ENCODE measurements around the gene NEDD9.

Gene NEDD9

DNA sequence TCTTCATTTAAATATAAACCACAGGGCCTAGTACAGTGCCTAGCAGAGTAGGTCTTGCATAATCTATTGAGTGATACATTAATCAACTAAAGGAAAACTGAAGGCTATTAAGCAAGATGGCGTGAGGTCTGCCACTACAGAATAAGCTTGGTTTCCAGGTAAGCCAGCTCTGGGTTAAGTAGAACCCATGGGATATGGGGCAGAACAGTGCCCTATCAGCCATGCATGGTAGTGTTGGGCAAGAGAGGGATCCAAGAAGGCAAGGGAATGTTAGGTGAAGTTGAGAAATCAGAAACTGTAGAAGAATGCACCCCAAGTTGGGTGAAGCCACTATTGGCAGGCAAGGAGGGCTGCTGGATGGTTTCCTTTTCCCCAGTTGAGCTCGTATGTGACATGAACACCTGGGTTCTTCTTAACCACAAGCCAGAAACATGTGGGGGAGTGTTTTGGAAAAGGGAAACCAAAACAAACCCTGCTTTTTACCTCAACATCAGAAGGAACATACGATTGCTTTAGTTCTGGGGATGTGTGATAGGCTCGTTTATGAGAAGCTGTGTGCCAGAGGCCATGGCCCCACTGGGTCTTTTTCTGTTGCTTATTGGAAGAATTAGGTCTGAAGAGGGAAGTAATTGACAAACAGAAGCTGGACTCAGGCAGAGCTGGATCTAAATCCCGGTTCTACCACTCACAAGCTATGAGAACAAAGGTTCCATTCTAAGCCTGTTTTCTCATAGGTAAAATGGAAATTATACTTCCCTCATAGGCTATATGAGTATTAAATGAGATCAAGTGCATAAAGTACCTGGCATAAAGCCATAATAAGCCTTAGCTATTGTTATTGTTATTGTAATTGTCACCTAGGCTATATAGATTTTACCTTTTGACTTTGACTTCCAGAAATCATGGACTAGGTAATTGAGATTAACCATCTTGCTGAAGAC, 33.5 kb downstream of the NEDD9 start:
- no peak for DNase-seq

DNA sequence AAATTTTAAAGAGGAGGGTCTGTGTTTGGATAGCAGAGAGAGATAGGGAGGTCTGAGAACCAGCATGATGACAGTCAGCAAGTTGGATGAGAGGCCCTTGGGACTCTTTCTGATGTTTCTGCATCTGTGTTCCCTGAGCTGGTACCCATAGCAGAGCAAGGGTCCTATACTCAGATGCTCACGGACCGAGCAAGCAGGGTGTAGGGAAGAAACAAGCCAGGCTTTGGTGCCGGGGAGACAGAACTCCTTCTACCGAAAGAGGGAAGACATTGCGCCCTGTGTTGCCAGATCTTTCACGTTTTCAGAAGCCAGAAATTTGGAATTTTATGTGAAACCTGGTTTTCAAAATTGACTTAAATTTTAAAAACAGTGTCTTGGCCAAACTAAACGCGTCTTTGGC, 34.6 kb downstream of the NEDD9 start:
- no peak for DNase-seq

DNA sequence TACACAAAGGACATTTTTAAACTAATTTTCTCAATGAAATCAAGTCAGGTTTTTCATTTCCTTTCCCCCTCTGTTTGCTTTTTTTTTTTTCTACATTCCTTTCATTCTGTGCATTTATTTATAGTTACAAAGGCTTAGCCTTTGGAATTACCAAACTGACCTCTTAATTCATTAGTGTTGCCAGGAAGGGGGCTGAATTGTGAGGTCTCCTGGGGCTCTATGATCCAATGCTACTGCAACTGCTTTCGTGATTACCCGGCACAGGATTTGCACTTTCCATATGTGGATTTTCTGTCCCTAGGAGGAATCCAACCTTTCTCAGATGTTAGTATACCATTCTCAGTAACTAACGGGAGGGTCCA, 35.3 kb downstream of the NEDD9 start:
- DNase-seq, result no peak

DNA sequence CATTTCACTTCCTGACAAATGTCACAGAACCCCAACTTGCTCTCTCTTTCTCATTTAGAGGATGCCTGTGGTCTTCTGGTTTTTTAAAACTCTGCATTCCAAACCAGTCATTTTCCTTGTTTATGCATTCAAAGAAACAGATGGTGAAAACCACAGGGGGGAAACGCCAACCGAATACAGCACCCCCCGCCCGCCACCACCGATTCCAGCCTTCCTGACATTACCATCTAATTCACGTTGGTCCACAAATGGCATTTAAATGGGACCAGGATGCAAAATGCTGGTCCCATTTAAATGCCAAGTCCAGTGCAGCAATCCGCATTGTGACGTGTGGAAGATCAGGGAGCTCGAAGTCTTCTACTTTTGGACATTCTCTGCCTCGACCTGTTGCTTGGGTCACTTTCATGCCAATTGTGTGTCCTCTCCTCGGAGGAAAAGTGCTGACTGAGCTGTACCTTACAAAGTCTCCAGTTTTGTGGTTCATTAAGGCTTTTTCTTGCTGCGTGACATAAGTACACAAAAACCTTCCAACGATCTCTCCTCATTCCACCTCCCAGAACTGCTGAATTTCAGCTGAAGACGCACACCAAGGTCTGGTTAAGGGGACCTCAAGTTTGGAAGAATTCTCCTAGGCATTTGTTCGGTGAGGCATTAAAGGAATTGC, 35.8 kb downstream of the NEDD9 start:
- no peak for DNase-seq

DNA sequence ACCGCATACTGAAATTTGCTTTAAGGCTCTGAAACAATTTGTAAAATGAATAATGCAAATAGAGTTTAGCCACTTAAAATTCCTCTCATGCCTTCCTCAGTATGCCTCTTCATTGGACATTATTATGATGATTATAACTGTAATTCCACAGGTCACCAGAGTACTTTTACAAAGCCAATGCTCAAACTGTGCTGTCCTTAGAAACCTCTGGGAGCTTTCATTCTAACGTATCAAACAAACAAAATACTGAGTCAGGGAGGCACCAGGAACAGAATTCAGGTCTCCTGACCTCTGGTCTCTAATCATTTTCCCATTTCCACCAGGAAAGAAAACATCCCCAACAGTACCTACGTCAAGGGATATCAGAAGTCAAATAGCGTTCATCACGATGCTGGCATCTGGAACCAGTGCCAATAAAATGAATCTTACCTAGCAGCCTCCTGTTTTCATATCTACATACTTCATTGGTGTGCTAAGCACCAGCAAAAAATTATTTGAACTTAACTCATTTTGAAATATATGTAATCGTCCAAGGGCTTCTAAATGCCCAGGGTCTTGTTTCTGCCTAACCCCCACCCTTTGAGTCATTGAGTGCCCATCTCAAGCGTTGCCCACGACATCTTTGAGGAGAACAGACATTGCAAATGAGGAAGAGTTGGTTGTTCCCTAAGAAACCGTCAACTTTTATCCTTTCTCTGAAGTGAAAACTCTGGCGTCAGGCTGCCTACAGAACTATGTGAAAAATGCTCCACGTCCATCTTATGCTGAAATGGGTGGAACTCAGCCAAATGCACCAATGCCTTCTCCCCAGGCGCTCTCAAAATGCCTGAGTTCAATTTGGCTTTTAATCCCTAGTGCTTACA, 37.9 kb downstream of the NEDD9 start:
- DNase-seq, result no peak

DNA sequence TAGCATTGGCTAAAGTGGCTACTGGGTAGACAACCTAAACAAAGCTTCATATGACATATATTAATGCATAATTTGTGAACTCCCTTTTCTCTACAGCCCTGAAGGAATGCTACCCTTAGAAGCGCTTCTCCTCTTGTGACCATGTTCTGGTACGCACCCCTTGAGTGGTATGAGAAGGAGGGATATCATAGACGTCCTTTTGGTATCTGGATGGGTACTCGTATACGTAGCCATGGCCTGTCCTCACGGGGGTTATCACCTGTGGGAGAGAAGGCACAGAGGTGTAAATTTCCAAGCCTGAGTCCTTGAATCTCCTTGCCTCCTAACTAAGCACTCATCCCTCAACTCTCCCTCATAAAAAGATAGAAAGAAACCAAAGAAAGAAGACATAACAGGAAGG, 39.0 kb downstream of the NEDD9 start:
- no peak for DNase-seq

DNA sequence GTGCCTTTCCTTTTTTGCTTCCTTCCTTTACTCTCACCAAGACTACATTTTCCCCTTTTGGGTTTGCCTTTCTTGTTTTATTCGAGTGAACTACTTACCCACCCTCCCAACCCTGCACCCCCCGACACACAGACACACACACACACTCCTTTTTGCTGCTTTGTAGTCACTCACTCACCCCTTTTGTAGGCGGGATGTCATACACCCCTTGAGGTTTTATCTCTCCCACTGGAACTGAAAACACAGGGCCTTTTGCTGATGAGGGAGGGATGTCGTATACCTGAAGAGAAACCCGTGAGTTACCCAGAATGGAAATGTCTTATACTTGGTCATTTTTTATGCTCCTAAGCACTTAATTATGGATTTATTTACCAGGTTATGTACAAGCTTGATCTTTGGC, 40.3 kb downstream of the NEDD9 start:
- DNase-seq, result no peak

DNA sequence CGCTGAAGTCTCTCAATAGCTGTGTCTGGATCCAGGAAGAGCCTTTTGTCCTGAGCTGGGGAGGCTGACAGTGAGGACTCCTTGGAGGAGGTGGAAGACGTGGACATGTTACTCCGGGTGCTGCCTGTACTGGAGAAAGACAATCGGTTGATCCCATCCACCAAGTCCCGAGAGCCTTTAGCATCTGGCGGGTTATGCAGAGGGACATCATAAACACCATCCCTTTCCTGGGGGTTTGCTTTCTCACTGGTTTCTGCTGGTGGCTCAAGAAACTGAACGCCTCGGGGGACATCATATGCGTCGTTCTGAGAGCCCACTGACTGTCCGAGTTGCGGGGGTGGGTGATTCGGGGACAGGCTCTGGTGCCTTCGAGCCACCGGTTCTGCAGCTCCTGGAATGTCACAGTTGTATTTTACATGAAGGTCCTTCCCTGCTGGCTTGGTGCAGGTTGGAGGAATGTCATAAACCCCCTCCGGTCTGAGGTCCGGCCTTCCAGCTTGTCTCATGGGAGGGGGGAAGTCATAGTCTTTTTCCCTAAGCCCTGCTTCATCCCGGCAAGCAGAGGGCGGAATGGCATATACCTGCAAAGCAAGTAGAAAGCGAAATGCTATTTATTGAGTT, 41.7 kb downstream of the NEDD9 start:
- no peak for DNase-seq

DNA sequence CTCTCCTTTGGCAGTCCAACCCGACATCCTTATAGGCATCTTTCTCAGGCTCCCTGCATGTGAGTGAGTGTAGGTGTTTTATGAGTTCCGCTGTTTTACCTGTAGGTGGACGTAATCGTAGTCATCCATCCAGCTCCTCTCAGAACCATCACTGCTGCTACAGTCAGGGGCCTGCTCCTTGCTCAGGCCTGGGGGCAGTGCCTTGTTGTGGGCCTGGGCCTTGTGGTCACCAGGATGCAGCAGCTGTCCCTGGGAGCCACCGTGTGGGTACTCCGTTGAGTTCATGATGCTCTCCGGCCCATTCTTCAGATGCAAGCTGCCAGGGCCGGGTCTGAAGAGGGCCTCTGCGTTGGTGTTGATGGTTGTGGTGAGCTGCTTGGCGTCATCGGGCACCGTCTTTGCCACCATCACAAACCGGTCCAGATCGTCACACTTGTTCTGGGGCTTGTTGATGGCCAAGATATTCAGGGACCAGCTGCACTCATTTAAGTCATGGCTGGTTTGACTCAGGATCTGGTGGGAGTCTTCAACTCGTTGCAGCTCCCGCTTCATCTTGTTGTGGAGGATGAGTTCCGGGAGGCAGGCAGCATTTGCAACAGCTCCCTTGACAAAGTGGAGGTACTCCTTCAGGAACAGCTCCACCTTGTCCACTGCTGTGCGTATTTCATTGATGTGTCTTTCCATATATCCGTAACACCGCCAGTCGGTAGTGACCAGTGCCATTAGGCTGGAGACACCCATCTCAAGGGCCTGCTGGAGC, 42.4 kb downstream of the NEDD9 start:
- no peak for DNase-seq

DNA sequence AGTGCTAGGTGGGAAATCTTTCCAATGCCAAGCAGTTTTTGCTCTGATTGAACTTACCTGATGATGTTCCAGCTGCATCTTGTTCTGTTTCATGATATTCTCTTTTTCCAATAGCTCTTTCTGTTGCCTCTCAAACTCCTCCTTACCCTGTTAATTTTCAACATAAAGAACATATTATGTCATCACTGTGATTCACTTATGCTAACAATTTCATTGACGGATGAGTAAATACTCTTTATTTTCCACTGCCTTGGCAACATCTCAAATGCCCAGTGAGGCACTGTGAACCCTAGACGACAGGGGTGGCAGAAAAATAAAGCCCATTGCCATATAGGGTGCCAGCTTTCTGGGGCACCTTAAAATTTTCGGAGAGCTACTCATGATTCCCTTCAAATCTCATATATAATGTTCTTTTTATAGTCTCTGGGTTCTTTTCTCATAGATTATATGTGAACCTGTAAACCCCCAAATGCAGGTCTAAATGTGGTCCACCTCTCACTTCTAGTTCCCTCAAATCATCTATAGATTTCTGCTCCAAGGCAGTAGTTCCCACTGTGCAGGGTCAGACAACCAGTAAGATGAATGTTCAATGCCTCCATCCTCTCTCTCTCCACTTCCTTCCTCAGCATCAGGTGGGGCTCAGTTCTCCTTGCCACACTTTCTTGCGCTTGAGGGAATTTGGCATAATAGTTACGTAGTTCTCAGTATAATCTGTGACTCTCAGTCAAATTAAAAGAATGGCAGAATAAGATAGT, 44.1 kb downstream of the NEDD9 start:
- DNase-seq, result no peak

DNA sequence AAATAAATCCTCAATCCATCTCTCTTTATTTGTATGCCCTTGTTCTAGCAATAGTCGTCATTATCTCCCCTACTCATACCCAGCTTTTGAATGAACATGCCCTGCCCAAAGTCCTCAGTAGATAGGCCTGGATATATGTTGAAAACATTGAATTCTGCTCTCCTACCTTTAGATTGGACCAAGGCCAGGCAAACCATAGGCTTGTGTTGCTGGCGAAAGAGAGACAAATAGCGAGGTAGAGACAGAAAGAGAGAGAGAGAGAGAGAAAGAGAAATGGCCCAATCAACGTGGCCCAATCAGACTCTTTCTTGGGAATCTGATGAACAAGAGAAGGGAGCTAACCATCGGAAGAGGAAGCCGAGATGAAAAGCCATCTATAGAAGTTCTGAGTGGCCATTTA, 45.2 kb downstream of the NEDD9 start:
- DNase-seq, result no peak

DNA sequence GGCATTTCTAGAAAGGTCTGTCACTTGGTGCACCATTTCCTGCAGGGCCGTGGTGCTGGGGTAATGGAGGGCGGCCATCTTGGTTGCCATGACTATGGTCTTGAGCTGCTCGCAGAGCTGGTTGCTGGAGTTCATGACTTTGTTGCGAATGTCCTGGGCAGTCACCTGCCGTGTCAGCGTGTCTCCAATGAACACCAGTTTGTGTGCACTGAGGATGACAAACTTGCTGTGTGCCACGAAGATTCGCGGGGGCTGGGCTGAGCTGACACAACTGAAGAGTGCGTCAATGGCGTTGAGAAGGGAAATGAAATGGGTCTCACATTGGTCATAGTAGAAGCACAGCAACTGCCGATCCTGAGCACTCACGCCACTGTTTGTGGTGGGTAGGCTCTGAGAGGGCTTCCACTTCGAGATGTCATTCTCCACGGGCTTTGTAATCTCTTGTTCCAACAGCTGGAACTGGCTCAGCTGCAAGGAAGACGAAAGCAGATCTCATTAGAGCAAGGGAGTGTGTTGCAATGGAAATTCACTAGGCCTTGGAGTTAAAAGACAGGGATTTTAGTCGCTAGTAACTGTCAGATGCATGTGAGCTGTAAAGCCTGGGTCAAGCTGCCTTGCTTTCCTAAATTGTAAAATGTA, 47.1 kb downstream of the NEDD9 start:
- no peak for DNase-seq

DNA sequence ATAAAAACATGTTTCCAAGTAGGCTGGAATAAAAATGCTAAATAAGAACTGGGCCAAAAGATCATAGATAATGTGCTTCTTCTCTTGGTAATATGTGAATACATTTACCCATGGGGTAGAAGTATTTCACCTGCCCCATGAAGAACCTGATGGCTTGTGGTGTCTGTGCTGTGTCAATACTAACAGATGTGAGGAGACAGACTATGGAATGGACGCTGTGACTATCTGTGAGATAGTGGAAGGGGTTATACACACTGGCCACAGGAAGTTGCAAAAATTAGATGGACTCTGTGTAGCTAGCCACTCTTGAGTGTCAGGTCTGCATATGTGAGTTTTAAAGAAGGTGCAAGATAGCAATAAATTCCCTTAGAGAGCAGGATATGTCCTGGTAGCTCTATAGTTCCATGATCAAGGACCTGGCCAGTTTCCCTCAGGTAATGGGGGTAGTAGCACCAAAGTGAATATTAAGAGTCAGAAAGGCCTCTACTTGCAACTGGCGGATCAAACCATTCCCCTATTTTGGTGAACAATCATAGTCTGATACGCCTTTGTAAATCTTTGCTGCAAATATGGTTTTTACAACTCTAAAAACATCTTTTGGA, 48.6 kb downstream of the NEDD9 start:
- DNase-seq, result no peak

DNA sequence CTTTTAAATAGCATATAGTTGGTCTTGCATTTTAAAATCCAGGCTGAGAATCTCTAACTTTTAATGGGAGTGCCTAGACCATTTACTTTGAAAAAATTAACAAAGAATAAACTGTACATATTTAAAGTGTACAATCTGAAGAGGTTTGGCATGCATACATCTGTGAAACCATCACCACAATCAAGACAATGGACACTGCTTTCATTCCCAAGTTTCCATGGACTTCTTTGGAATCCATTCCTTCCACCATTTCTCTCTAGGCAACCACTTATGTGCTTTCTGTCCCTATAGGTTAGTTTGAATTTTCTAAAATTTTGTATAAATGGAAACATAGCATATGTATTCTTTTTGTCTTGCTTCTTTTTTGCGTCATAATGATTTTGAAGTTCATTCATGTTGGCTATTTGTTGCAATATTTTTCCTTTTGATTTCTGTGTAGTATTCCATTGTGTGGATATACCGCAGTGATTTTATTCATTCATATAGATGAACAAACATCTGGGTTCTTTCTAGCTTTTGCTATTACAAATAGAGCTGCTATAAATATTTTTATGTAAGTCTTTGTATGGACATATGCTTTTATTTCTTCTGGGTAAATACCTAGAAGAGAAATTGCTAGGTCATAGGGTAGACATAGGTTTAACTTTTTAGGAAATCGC, 50.9 kb downstream of the NEDD9 start:
- no peak for DNase-seq

DNA sequence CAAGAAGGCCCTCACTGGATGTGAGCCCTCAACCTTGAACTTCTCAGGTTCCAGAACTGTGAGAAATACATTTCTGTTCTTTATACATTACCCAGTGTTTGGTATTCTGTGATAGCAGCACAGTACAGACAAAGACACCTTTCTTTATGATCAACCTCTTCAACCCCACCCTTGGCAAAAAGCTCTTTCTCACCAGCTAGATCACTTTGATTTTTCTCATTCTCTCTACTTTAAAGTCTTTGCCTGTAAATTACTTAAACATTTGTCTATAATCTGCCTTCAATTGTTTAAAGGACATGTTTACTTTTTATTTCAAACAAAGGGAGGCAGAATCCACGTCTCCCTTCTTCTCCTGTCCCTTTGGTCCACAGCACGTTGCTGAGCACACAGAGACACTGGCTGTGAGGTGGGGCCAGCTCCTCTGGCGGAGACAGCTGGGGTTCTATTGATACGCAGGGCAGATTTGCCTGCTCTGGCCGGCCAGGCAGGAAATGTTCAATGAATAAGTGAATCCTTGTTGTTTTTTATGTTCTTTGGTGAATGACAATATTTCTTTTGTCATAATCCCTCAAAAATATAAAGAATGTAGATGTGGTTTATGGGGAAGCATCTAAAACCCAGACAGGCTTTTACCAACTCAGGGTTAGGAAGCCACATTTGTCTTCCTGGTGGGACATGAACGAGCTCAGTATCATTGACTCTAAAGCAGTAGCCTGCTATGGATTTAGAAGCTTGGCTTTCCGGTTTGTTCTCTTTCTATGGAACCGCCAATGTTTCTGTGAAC, 52.9 kb downstream of the NEDD9 start:
- no peak for DNase-seq

DNA sequence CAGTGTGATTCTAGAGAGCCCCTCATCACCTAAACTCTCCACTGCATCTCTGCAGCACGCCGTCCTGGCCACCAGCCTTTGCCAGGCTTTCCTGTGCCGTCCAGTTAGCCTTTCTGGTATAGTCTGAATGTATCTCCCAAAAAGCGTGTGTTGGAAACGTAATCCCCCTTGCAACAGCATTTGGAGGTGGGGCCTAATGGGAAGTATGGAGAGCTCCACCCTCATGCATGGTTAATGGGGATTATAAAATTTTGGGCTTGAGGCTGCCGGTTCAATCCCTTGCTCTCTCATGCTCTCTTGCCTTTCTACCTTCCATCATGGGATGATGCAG, 53.4 kb downstream of the NEDD9 start:
- DNase-seq, result no peak

DNA sequence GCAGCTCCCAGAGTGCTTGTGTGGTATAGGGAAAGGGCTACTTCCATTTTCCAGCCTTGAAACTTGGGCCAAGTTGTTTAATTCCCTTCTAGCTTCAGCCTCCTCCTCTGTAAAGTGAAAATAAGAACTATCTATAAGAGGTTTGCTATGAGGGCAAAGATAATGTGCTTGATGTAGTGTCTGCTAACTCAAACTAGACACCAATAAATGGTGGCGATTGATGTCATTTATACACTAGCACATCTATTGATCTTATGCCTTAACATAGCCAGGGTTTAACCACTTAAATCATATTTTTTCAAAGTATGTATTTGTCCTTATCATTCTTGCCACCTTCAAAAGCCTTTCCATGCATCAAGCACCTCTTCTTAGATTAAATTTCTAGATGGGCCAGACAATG, 55.2 kb downstream of the NEDD9 start:
- DNase-seq, result no peak

DNA sequence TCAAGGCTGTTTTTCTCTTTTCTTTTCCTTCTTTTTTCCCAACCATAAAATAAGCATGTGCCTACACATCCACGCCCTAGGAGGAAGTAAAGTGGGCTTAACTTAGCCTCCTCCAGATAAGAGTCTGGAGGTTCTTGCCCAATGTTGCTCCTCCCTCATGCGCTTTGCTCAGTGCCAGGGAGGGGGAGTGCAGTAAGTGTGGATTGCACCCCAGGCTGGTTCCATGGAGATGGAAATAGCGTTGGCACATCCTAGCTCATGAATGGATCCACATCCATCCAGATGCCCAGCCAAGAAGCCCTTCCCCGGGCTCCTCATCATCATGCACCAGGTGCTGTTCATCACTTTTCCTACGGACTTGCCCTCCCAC, 58.2 kb downstream of the NEDD9 start:
- no peak for DNase-seq

Data from SHP77 (cell line).